Stomach (tissue), 4 donors: ENCODE measurements around the gene CCDC157.

Source experiments
- POLR2A ChIP-seq, 4 donors: fragments of 450-650 bp; IDR thresholded peaks; one replicate each; pipeline ENCODE4 v1.6.1; 2016; ENCODE audit warnings: antibody characterized with exemption in 4 of 4, control low read depth in 2 of 4, mild to moderate bottlenecking in 1 of 4, moderate library complexity in 1 of 4
- POLR2AphosphoS5 ChIP-seq, 3 donors: sonication (generic); formaldehyde crosslinking; IDR thresholded peaks; one replicate each; pipeline ENCODE4 v1.6.1; 2016; ENCODE audit warnings: antibody characterized with exemption in 3 of 3
- TF ChIP-seq, protein P1 (sequence below), 7 experiments: fragments of 450-650 bp in 4 of 7; fragments of 200-600 bp in 3 of 7; sonication (generic) in 3 of 7; IDR thresholded peaks; one replicate each; pipeline ENCODE4 v1.5.1; 2016 to 2019; ENCODE audit warnings: antibody characterized with exemption in 7 of 7, control low read depth in 2 of 7, mild to moderate bottlenecking in 1 of 7

DNA sequence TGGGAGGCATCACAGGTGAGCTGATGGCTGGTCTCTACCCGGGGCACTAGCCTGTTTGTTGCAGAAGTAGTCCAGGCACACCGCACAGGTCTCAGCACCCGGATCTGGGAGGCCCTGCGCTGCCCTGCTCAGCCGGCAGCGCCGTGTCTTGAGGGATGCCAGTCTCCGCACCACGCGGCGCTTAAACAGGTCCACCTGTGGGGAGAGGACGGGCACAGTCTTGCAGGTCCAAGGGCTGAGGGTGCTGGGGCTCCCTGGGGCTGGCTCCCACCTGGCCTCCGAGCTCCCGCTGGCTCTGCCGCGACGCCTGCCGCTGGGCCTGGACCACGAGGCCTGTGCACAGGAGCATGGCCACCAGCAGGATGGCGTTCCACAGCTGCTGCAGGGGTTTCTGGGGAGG, 23.2 kb downstream of the CCDC157 start:
- TF ChIP-seq POLR2AphosphoS5 (IDR thresholded peaks at IDR 0.05) (no peak), POLR2A (IDR thresholded peaks at IDR 0.05) (no peak)
- TF ChIP-seq, protein P1, sequence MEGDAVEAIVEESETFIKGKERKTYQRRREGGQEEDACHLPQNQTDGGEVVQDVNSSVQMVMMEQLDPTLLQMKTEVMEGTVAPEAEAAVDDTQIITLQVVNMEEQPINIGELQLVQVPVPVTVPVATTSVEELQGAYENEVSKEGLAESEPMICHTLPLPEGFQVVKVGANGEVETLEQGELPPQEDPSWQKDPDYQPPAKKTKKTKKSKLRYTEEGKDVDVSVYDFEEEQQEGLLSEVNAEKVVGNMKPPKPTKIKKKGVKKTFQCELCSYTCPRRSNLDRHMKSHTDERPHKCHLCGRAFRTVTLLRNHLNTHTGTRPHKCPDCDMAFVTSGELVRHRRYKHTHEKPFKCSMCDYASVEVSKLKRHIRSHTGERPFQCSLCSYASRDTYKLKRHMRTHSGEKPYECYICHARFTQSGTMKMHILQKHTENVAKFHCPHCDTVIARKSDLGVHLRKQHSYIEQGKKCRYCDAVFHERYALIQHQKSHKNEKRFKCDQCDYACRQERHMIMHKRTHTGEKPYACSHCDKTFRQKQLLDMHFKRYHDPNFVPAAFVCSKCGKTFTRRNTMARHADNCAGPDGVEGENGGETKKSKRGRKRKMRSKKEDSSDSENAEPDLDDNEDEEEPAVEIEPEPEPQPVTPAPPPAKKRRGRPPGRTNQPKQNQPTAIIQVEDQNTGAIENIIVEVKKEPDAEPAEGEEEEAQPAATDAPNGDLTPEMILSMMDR (IDR thresholded peaks at IDR 0.05) = no peak
